Esophagus (tissue), 2 donors: ENCODE data around the gene CCDC175. TPM values are rescaled to one million over a fixed set of nuclear protein-coding genes. Genes with fewer than 3 reads are reported as not detected.

ENCODE experiments used
- H3K27ac ChIP-seq, 2 donors: one replicate each; pipeline ENCODE4 v1.5.1; 2013; ENCODE audit warnings: low read depth in 2 of 2, mild to moderate bottlenecking in 2 of 2, inconsistent platforms in 1 of 2, low read length in 1 of 2, moderate library complexity in 1 of 2
- H3K27me3 ChIP-seq, 2 donors: one replicate each; pipeline ENCODE4 v1.6.1; 2013; ENCODE audit warnings: low read length in 2 of 2, control low read depth in 1 of 2, mild to moderate bottlenecking in 1 of 2; ENCODE audit not compliant: insufficient read depth in 2 of 2, control insufficient read depth in 1 of 2
- H3K36me3 ChIP-seq, 2 donors: one replicate each; pipeline ENCODE4 v1.6.1; 2013; ENCODE audit warnings: low read length in 1 of 2; ENCODE audit not compliant: control insufficient read depth in 2 of 2, insufficient read depth in 2 of 2
- H3K4me1 ChIP-seq, 2 donors: one replicate each; pipeline ENCODE4 v1.6.1; 2013; ENCODE audit warnings: low read length in 1 of 2; ENCODE audit not compliant: control insufficient read depth in 2 of 2, insufficient read depth in 2 of 2
- H3K4me3 ChIP-seq, 2 donors: one replicate each; pipeline ENCODE4 v1.5.1; 2013; ENCODE audit warnings: low read length in 2 of 2, mild to moderate bottlenecking in 2 of 2, low read depth in 1 of 2, moderate library complexity in 1 of 2
- H3K9me3 ChIP-seq, 2 donors: one replicate each; pipeline ENCODE4 v1.6.1; 2013; ENCODE audit warnings: mild to moderate bottlenecking in 2 of 2, low read depth in 1 of 2, low read length in 1 of 2, moderate library complexity in 1 of 2; ENCODE audit not compliant: control insufficient read depth in 2 of 2, insufficient read depth in 1 of 2
- WGBS, 2 donors: extraction: QIAGEN DNeasy Blood & Tissue Kit; methylation state at CpG; one replicate each; pipeline ENCODE4 v1.1.7; 2013; 5-methylcytosine and 5-hydroxymethylcytosine counted together
- polyA plus RNA-seq, 2 donors: library from polyadenylated mRNA; stranded (reverse); fragments of 200-250 nt; gene quantifications; one replicate each; pipeline ENCODE4 v1.2.3, GENCODE V29; 2013
- donor health status: healthy with polysubstance abuse.
- donor health status: Bipolar disorder and iron deficiency.

CCDC175 gene
- polyA plus RNA-seq, 2 donors, result not detected

DNA sequence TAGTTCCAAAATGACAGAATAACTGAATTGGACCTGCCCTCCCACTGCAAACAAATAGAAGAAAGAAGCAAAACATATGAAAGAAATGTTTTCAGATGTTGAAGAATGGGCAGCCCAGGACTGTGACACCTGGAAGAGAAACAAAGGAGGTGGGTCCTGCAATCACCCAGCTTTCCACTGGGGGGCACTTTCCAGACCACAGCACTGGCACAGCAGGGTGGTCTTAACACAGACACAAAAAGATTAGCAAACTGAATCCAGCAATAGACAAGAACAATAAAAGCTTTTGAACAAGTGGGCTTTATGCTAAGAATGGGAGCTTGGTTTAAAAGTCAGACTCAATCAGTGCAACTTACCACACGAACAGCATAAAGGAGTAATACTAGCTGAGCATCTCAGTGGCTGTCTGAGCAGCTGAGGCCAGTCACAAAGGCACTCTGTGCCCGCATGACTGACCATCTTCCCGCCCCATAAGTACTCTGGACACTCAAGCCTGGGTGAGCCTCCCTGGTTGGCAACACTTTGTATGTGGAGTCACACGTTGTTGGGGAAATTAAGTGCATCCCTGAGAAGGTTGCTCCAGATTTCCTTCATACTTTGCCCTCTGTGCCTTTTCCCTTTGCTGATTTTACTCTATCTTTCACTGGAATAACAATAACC, 64.6 kb downstream of the CCDC175 start:
- no peaks in the 10 kb centered on the region for H3K9me3 ChIP-seq
- no peaks in the 10 kb centered on the region for H3K4me1 ChIP-seq
- H3K27me3 ChIP-seq, result no peaks in the 10 kb centered on the region
- no peak overlapping the region for H3K4me3 ChIP-seq
- no peaks in the 10 kb centered on the region for H3K36me3 ChIP-seq
- 62 to 80% methylated on average over 4 of the region's 4 CpGs for WGBS, 2 donors
- no peak overlapping the region for H3K27ac ChIP-seq

DNA sequence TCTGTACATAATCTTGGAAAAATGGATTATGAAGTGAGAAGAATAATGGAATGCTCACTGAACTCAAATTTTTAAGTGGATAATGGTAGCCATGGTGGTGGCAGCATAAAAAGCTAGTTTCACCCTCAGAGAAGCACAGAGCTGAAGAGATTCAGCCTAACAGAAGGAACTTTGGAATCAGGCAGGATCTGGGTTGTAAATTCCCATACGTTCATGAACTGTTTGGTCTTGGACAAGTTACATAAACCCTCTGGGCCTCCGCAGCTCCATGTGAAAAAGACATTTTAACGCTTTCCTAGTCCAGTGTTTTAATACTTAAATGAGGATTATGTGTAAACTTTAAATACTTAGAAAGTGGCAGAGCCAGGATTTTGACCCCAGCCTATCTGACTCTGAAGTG, 65.6 kb downstream of the CCDC175 start:
- no peak overlapping the region for H3K27ac ChIP-seq
- no peaks in the 10 kb centered on the region for H3K4me1 ChIP-seq
- 32 to 44% methylated on average over 3 of the region's 3 CpGs for WGBS, 2 donors
- no peaks in the 10 kb centered on the region for H3K9me3 ChIP-seq
- H3K4me3 ChIP-seq, result no peak overlapping the region
- no peaks in the 10 kb centered on the region for H3K36me3 ChIP-seq
- no peaks in the 10 kb centered on the region for H3K27me3 ChIP-seq

DNA sequence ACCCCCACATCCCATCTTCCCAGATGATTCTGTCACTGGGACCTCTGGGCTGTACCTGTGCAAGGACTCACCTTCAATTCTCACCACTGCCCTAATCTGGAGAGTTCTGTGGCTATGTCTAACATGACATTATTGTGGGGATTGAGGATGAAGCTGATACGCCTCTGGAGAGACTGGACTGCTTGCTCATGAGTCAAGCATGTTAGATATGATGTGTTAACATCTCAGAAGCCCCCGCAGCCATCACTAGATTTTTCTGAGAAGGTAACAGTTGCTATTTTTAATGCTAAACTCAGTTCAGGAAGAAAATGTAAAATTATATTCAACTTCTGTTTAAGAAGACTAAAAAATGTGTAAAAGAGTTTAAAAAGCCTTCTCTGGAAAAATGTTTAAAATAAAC, 66.6 kb downstream of the CCDC175 start:
- H3K4me3 ChIP-seq, result no peak overlapping the region
- H3K9me3 ChIP-seq, result no peaks in the 10 kb centered on the region
- H3K27ac ChIP-seq, result no peak overlapping the region
- H3K36me3 ChIP-seq, result no peaks in the 10 kb centered on the region
- no peaks in the 10 kb centered on the region for H3K27me3 ChIP-seq
- 79 to 85% methylated on average over 2 of the region's 2 CpGs for WGBS, 2 donors
- no peaks in the 10 kb centered on the region for H3K4me1 ChIP-seq

DNA sequence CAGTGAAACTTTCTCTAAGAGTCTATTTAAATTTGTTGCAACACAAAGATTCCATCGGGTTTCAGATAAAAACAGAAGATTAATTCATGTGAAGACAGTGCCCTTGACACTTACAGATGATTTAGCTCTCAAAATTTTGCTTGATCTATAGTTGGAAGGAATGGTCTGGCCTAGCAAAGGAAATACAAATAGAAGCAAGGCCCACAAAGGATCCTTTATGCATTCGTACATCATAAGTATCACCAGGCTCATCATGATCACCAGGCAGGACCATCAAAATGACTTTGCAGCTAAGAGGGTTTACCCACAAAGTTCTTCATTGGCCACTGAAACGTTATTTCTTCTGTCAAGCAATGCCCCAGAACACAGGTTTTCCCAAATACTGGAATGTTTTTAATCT, 67.5 kb downstream of the CCDC175 start:
- Histone ChIP-seq H3K27me3 (no peaks in the 10 kb centered on the region), H3K9me3 (no peaks in the 10 kb centered on the region), H3K27ac (no peak overlapping the region), H3K36me3 (no peaks in the 10 kb centered on the region), H3K4me3 (no peak overlapping the region), H3K4me1 (no peaks in the 10 kb centered on the region)
- 80 to 85% methylated on average over 3 of the region's 3 CpGs for WGBS, 2 donors

DNA sequence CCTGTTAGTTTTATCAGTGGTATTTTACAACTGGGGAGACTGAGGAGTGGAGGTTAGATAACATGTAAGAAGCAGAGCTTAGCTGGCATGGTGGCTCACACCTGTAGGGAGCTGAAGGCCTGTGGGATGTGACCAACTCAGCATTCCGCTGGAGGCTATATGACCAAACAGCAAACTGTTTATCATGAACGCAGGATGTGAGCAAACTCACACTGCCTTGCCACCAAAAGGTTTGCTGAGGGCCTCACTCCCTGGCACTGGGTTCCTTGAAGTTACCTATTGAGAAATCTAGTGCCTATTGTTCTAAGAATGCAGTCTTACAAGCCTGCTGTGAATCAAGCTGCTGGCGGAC, 68.9 kb downstream of the CCDC175 start:
- H3K27ac ChIP-seq, result no peak overlapping the region
- H3K4me3 ChIP-seq, result no peak overlapping the region
- WGBS, 2 donors, result 89% methylated on average over 3 of the region's 3 CpGs
- no peaks in the 10 kb centered on the region for H3K9me3 ChIP-seq
- no peaks in the 10 kb centered on the region for H3K4me1 ChIP-seq
- no peaks in the 10 kb centered on the region for H3K27me3 ChIP-seq
- H3K36me3 ChIP-seq, result no peaks in the 10 kb centered on the region

DNA sequence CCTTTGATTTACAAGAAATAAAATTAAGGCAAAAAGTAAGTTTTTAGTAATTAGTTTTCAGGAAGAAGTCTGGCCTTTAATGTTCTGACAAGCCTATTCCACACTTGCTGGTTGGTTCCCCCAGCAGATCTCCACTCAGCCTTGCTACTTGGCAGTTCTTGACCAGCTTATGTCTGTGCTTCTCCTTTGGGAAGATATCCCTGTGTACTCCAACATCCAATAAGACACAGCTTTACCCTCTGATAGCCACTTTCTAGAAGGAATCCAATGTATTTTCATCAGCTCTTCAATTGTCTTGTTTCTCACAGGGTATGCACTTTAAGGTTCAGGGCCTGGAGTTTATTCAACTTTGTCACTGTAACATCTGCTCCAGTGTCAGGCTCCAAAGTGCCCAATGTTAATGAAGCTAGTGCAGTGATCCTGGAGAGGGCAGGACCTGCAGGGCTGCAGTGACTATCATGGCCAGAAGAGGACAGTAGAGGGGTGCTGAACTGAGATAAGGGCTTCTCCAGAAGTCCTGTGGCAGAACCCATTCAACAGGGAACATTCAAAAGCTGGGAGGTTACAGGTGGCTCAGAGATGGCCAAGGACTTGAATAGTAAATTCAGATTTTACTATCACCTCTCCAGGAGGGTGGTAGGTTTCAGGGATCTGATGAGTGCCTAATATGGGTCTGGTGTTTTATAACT, 69.4 kb downstream of the CCDC175 start:
- Histone ChIP-seq H3K9me3 (no peaks in the 10 kb centered on the region), H3K27ac (no peak overlapping the region), H3K4me1 (no peaks in the 10 kb centered on the region), H3K36me3 (no peaks in the 10 kb centered on the region), H3K4me3 (no peak overlapping the region), H3K27me3 (no peaks in the 10 kb centered on the region)

DNA sequence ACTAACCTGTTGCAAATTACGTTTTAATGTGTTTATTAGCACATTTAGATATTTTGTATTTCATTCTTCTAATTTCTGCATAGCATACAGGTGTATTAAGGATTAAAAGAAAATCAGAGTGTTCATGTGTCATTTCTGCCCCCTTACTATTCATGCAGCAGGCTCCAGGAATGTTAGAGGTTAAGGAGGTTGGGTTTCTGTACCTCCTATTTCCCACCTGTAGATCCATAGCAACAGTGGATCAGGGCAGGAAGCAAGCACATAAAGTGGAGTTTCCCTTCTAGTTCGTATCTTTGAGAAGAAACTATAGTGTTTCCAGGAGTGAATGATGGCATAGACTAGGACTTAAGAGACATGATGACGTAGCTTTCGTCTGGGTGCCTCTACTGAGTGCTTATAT, 73.4 kb downstream of the CCDC175 start:
- H3K27me3 ChIP-seq, result no peaks in the 10 kb centered on the region
- H3K4me3 ChIP-seq, result no peak overlapping the region
- H3K9me3 ChIP-seq, result no peaks in the 10 kb centered on the region
- H3K27ac ChIP-seq, result no peak overlapping the region
- H3K4me1 ChIP-seq, result no peaks in the 10 kb centered on the region
- H3K36me3 ChIP-seq, result no peaks in the 10 kb centered on the region
- 82 to 87% methylated on average over 4 of the region's 4 CpGs for WGBS, 2 donors

DNA sequence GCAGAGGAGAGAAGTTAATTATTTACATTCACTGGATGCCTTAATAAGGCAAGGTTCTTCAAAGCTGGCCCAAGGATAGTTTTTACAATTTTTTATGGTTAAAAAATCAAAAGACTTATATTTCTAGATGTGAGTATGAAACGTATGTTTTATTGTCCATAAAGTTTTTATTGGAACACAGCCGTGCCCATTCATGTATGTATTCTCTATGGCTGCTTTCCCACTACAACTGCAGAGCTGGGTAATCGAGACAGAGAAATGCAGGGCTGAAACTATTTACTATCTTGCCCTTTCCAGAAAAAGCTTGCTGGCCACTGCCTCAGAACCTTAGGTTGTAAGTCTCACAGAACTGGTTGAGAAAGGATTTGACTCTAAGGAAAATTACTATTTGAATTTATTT, 75.9 kb downstream of the CCDC175 start:
- H3K4me1 ChIP-seq, result no peaks in the 10 kb centered on the region
- WGBS, 2 donors, result 79 to 87% methylated on average over 3 of the region's 3 CpGs
- no peaks in the 10 kb centered on the region for H3K9me3 ChIP-seq
- no peaks in the 10 kb centered on the region for H3K36me3 ChIP-seq
- H3K27me3 ChIP-seq, result no peaks in the 10 kb centered on the region
- no peak overlapping the region for H3K4me3 ChIP-seq
- H3K27ac ChIP-seq, result no peak overlapping the region

DNA sequence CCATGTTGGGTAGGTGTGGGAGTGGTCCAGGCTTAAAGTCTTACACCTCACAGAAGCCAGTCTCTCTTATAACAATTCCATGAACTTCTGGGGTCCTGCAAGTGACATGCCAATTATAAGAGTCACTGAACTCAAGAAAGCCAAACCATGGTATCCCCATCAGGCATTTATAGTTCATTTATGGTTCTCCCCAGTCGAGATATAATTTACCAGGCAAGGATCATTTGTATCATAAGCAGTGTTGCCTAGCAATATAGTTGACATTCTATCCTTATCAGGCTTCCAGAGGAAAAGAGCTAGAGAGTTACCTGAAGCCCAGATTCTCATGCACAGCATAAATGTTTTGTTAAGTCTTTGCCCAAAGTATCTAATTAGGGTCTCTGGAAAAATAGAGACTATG, 84.2 kb downstream of the CCDC175 start:
- Histone ChIP-seq H3K27me3 (no peaks in the 10 kb centered on the region), H3K4me1 (no peaks in the 10 kb centered on the region), H3K27ac (no peak overlapping the region), H3K9me3 (no peaks in the 10 kb centered on the region), H3K36me3 (peaks cover 0 to 15% of the 10 kb centered on the region in 2 donors), H3K4me3 (no peak overlapping the region)
- 81 to 83% methylated on average over 1 of the region's 1 CpG for WGBS, 2 donors

DNA sequence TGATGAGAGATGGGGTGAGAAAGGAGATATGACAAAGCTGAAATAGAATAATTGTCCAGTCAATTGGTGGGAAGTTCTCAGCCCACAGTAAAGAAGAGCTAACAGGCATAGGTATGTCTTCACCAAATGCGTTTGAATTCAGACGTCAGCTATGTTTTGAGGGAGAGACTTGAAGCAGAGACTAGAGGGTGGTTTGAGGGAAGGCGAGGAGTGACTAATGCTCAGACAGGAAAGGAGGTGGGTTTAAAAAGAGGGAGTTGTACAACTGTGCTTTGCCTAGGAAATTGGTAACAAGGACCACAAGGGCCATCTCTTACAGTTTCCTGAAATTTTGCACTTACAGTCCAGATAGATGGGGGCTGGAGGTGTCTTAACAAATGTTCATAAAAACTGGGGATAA, 85.9 kb downstream of the CCDC175 start:
- Histone ChIP-seq H3K27ac (no peak overlapping the region), H3K36me3 (peaks cover 0 to 15% of the 10 kb centered on the region in 2 donors), H3K27me3 (no peaks in the 10 kb centered on the region), H3K9me3 (no peaks in the 10 kb centered on the region), H3K4me1 (no peaks in the 10 kb centered on the region), H3K4me3 (no peak overlapping the region)
- WGBS, 2 donors, result 90 to 91% methylated on average over 3 of the region's 3 CpGs
